Measurements from ENCODE around the gene FAM184B.
"Not testable (repeated sequence)": the region's sequence is repeated elsewhere in the genome, so short reads cannot be mapped to it uniquely, and the experiment has no call there.

FAM184B gene

DNA sequence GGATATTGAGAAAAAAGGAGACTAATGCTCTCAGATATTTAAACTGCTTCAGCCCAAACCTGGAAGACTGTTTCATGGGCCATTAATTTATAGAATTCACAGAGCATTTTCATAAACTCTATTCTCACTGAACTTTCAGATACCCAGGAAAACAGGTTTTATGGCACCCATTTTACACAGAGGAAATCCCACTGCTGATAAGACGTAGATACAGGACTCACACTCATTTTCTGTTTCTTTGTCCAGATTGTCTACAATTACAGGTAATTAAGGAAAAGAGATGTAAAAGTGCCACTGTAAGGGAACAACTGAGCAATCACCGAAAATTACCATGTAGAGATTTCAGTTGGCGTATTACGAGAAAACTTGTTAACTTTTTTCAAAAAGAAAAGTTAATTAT, 83.3 kb downstream of the FAM184B start:
- H3K27ac ChIP-seq (ENCODE audit: low read length): no peak overlapping the region
- no peak overlapping the region for H3K9ac ChIP-seq (ENCODE audit: low read length)
- no peaks in the 10 kb centered on the region for H3K9me3 ChIP-seq (ENCODE audit: control insufficient read depth, low read depth, low read length)
- H3K27me3 ChIP-seq (ENCODE audit: control insufficient read depth, insufficient read depth, low read length): no peaks in the 10 kb centered on the region
- no peaks in the 10 kb centered on the region for H3K36me3 ChIP-seq (ENCODE audit: control insufficient read depth, low read depth, low read length)
- H3K4me1 ChIP-seq (ENCODE audit: control insufficient read depth, low read depth, low read length): no peaks in the 10 kb centered on the region
- H3K4me3 ChIP-seq (ENCODE audit: low read length): no peak overlapping the region

DNA sequence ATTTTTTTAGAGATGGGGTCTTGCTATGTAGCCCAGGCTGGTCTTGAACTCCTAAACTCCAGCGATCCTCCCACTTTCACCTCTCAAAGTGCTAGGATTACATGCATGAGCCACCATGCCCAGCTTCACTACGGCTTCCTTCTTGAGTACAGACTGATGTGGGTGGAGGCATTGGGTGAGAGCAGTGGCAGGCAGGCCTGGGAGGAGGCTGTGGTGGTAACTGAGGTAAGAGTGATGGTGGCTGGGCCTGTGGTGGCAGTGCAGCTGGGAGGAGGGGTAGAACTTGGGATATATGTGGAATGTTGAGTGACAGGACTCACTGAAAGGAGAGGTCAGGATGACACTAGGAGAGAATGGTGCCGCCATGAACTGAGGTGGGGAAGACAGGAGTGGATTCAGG, 86.1 kb downstream of the FAM184B start:
- H3K4me3 ChIP-seq (ENCODE audit: low read length): no peak overlapping the region
- no peak overlapping the region for H3K9ac ChIP-seq (ENCODE audit: low read length)
- H3K27me3 ChIP-seq (ENCODE audit: control insufficient read depth, insufficient read depth, low read length): no peaks in the 10 kb centered on the region
- H3K9me3 ChIP-seq (ENCODE audit: control insufficient read depth, low read depth, low read length): no peaks in the 10 kb centered on the region
- H3K27ac ChIP-seq (ENCODE audit: low read length): no peak overlapping the region
- H3K36me3 ChIP-seq (ENCODE audit: control insufficient read depth, low read depth, low read length): no peaks in the 10 kb centered on the region
- no peaks in the 10 kb centered on the region for H3K4me1 ChIP-seq (ENCODE audit: control insufficient read depth, low read depth, low read length)

DNA sequence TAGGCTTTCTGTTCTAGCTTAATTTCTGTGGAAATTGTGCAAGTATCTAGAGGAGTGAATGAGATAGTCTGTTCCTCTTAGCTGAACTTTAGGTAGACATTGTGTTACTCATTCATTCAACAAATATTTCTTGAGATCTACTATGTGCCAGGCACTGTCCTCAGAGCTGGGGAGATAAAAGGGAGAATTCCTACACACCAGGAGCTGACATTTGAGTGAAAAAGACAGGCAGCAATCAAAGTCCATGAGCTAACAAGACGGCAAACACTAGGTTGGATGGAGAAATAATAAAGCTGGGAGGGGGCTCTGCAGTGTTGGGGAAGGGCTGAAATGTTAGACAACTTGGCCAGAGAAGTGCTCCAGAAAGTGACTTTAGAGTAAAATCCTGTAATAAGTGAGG, 86.9 kb downstream of the FAM184B start:
- H3K27me3 ChIP-seq (ENCODE audit: control insufficient read depth, insufficient read depth, low read length): no peaks in the 10 kb centered on the region
- no peak overlapping the region for H3K4me3 ChIP-seq (ENCODE audit: low read length)
- no peak overlapping the region for H3K27ac ChIP-seq (ENCODE audit: low read length)

GRCh38 chr4:17690898-17691297, 90.5 kb downstream of the FAM184B start:
- H3K4me1 ChIP-seq (ENCODE audit: control insufficient read depth, low read depth, low read length): no peaks in the 10 kb centered on the region
- H3K9me3 ChIP-seq (ENCODE audit: control insufficient read depth, low read depth, low read length): no peaks in the 10 kb centered on the region
- no peak overlapping the region for H3K9ac ChIP-seq (ENCODE audit: low read length)
- no peak overlapping the region for H3K27ac ChIP-seq (ENCODE audit: low read length)
- no peak overlapping the region for H3K4me3 ChIP-seq (ENCODE audit: low read length)
- H3K27me3 ChIP-seq (ENCODE audit: control insufficient read depth, insufficient read depth, low read length): no peaks in the 10 kb centered on the region
- H3K36me3 ChIP-seq (ENCODE audit: control insufficient read depth, low read depth, low read length): no peaks in the 10 kb centered on the region

More for the DNA sequence above, 86.9 kb downstream of the FAM184B start:
- H3K9me3 ChIP-seq (ENCODE audit: control insufficient read depth, low read depth, low read length): no peaks in the 10 kb centered on the region
- no peaks in the 10 kb centered on the region for H3K4me1 ChIP-seq (ENCODE audit: control insufficient read depth, low read depth, low read length)
- no peak overlapping the region for H3K9ac ChIP-seq (ENCODE audit: low read length)
- H3K36me3 ChIP-seq (ENCODE audit: control insufficient read depth, low read depth, low read length): no peaks in the 10 kb centered on the region

DNA sequence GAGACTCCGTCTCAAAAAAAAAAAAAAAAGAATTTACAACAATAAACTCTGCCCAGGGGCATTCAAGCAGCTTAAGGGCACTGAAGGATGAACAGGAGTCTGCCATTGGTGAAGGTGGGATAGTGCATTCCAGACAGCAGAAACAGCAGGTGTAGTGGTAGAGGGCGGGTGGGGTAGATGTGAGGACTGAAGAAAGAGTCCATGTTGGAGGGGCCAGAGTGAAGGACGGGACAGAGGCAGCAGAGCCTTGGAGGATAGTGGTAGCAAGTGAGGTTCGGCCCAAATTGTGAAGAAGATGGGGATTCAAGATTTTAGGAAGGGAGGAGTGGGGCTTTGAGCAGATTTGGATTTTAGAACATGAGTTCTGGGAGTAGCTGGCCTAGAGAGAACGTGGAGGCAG, 91.3 kb downstream of the FAM184B start:
- Histone ChIP-seq H3K27ac (ENCODE audit: low read length) (no peak overlapping the region), H3K27me3 (ENCODE audit: control insufficient read depth, insufficient read depth, low read length) (no peaks in the 10 kb centered on the region), H3K9me3 (ENCODE audit: control insufficient read depth, low read depth, low read length) (no peaks in the 10 kb centered on the region), H3K4me3 (ENCODE audit: low read length) (no peak overlapping the region), H3K9ac (ENCODE audit: low read length) (no peak overlapping the region), H3K36me3 (ENCODE audit: control insufficient read depth, low read depth, low read length) (no peaks in the 10 kb centered on the region), H3K4me1 (ENCODE audit: control insufficient read depth, low read depth, low read length) (no peaks in the 10 kb centered on the region)

DNA sequence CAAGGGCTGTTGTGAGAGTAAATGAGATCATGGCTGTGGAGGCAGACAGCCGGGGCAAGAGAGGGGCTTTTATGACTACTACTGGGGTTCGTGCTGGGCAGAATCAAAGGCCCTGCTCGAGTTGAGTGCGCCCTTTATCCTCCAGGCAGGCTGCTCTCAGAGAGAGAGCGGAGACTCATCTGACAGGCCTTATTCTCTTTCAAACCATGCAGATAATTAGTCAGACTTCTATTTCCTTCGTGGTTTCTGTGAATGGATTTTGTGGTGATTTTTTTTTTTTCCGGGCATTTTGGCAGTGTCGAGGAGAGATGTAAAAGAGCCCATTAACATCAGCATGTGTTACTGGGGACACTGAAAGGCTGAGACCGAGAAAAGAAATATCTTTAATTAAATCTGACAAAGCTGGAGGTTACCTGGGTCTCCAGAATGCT, 93.4 kb downstream of the FAM184B start:
- H3K36me3 ChIP-seq (ENCODE audit: control insufficient read depth, low read depth, low read length): no peaks in the 10 kb centered on the region
- H3K4me1 ChIP-seq (ENCODE audit: control insufficient read depth, low read depth, low read length): no peaks in the 10 kb centered on the region
- no peak overlapping the region for H3K4me3 ChIP-seq (ENCODE audit: low read length)
- no peaks in the 10 kb centered on the region for H3K27me3 ChIP-seq (ENCODE audit: control insufficient read depth, insufficient read depth, low read length)
- H3K9me3 ChIP-seq (ENCODE audit: control insufficient read depth, low read depth, low read length): no peaks in the 10 kb centered on the region
- H3K9ac ChIP-seq (ENCODE audit: low read length): no peak overlapping the region
- no peak overlapping the region for H3K27ac ChIP-seq (ENCODE audit: low read length)

- H3K36me3 ChIP-seq (ENCODE audit: control insufficient read depth, low read depth, low read length): no peaks in the 10 kb centered on the region
- H3K27ac ChIP-seq (ENCODE audit: low read length): no peak overlapping the region
- no peaks in the 10 kb centered on the region for H3K4me1 ChIP-seq (ENCODE audit: control insufficient read depth, low read depth, low read length)
- H3K27me3 ChIP-seq (ENCODE audit: control insufficient read depth, insufficient read depth, low read length): no peaks in the 10 kb centered on the region
- H3K9me3 ChIP-seq (ENCODE audit: control insufficient read depth, low read depth, low read length): no peaks in the 10 kb centered on the region
- H3K4me3 ChIP-seq (ENCODE audit: low read length): no peak overlapping the region
- H3K9ac ChIP-seq (ENCODE audit: low read length): no peak overlapping the region
Observed at GRCh38 chr4:17687237-17687857, 94.1 kb downstream of the FAM184B start.

DNA sequence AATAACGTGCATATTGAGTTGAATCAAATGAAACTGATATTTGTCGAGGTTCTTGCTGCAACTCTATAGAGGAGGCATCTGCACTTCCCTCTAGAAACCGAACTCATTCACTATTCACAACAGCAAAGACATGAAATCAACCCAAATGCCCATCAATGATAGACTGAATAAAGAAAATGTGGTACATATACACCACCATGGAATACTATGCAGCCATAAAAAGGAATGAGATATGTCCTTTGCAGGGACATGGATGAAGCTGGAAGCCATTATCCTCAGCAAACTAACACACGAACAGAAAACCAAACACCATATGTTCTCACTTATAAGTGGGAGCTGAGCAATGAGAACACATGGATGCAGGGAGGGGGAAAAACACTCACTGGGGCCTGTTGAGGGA, 96.8 kb downstream of the FAM184B start:
- not testable (repeated sequence) for H3K4me3 ChIP-seq (ENCODE audit: low read length); H3K36me3 ChIP-seq (ENCODE audit: control insufficient read depth, low read depth, low read length); H3K9ac ChIP-seq (ENCODE audit: low read length); H3K4me1 ChIP-seq (ENCODE audit: control insufficient read depth, low read depth, low read length); H3K9me3 ChIP-seq (ENCODE audit: control insufficient read depth, low read depth, low read length); H3K27ac ChIP-seq (ENCODE audit: low read length); H3K27me3 ChIP-seq (ENCODE audit: control insufficient read depth, insufficient read depth, low read length)

DNA sequence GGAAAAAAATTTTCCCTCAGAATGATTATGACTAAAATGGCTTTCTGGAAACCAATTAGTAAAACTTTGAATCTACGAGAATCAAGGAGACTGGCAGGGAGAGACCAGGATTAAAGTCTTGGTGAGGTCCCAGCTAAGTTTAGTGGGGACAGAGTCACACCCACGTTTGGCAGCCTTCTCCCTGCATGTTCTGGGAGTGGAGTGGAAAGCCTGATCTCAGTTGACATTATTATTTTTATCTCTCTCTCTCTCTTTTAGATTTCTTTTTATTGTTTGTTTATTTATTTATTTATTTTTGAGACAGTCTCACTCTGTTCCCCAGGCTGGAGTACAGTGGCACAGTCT, 99.2 kb downstream of the FAM184B start:
- Histone ChIP-seq H3K9ac (ENCODE audit: low read length) (no peak overlapping the region), H3K27me3 (ENCODE audit: control insufficient read depth, insufficient read depth, low read length) (no peaks in the 10 kb centered on the region), H3K4me1 (ENCODE audit: control insufficient read depth, low read depth, low read length) (no peaks in the 10 kb centered on the region), H3K27ac (ENCODE audit: low read length) (no peak overlapping the region), H3K4me3 (ENCODE audit: low read length) (no peak overlapping the region), H3K9me3 (ENCODE audit: control insufficient read depth, low read depth, low read length) (no peaks in the 10 kb centered on the region), H3K36me3 (ENCODE audit: control insufficient read depth, low read depth, low read length) (no peaks in the 10 kb centered on the region)

DNA sequence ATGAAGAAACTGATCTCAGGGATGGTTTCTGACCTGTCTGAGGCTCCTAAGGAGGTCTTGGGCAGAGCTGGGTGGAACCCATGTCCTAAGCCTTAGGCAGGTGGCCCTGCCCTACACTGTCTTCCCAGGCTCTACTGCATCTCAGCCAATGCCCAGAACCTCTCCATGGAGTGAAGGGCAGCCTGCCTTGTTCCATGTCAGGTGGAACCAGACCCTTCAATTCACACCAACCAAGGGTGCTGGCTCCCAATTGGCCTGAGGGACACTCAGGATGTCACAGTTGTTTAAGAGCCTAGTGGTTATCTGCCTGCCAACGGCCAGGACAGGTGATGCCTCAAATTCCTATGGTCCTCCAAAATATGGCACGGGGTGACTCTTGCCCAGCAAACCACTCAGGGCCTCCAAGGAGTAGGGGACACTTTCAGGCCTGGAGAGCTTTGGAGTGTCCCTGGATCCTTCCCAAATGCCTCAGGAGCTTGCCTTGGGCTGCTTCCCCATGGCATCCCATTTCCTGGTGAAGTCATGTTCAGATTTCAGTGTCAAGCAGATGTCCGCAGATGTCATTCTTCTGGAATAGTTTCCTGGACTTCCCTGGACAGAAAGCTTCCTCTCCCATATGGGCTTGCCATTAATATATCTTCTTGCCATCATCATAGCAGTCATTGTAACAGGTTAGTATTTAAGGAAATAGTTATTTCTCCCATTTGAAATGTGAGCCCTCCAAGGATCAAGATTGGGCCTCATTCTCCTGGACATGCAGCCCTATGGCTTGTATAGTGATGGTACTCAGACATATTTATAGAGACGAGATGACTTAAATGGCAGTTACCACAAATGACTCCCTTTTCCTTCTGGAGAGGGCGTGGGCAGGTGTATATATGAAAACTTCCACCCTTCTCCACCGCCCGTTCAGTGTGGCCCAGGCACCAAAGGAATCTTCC, 99.9 kb downstream of the FAM184B start:
- no peak overlapping the region for H3K4me3 ChIP-seq (ENCODE audit: low read length)
- H3K9ac ChIP-seq (ENCODE audit: low read length): no peak overlapping the region
- no peaks in the 10 kb centered on the region for H3K4me1 ChIP-seq (ENCODE audit: control insufficient read depth, low read depth, low read length)
- H3K27ac ChIP-seq (ENCODE audit: low read length): no peak overlapping the region
- H3K36me3 ChIP-seq (ENCODE audit: control insufficient read depth, low read depth, low read length): no peaks in the 10 kb centered on the region
- no peaks in the 10 kb centered on the region for H3K9me3 ChIP-seq (ENCODE audit: control insufficient read depth, low read depth, low read length)
- H3K27me3 ChIP-seq (ENCODE audit: control insufficient read depth, insufficient read depth, low read length): no peaks in the 10 kb centered on the region

GRCh38 chr4:17680559-17681280, 100.7 kb downstream of the FAM184B start:
- Histone ChIP-seq H3K27me3 (ENCODE audit: control insufficient read depth, insufficient read depth, low read length) (no peaks in the 10 kb centered on the region), H3K4me3 (ENCODE audit: low read length) (no peak overlapping the region), H3K27ac (ENCODE audit: low read length) (no peak overlapping the region), H3K4me1 (ENCODE audit: control insufficient read depth, low read depth, low read length) (no peaks in the 10 kb centered on the region), H3K9ac (ENCODE audit: low read length) (no peak overlapping the region), H3K36me3 (ENCODE audit: control insufficient read depth, low read depth, low read length) (no peaks in the 10 kb centered on the region), H3K9me3 (ENCODE audit: control insufficient read depth, low read depth, low read length) (no peaks in the 10 kb centered on the region)
